PC-9 (cell line): Measurements from ENCODE around the gene HADHA. TPM values are rescaled to one million over a fixed set of nuclear protein-coding genes. Genes with fewer than 3 reads are reported as not detected.

Experiments
- BruUV-seq: library from RNA; stranded (reverse); fragments of 400-500 nt; replicated peaks from 2 replicates; lab custom pipeline; 2021; lab: Mats Ljungman, UMichigan
- CTCF ChIA-PET: fragments of 300-600 bp; sonication (Branson Sonifier 250); formaldehyde crosslinking; loops from one replicate; lab custom pipeline; 2022; ENCODE audit warnings: antibody characterized with exemption; lab: Charles Lee
- POLR2A ChIA-PET: fragments of 300-600 bp; sonication (Branson Sonifier 250); formaldehyde crosslinking; loops from one replicate; lab custom pipeline; 2022; ENCODE audit warnings: antibody characterized with exemption; ENCODE audit not compliant: unreplicated experiment; lab: Charles Lee
- DNase-seq, 2 experiments: peaks; one replicate each; pipeline versions ENCODE4 v3.0.0 to v3.0.0-alpha.2; 2015 to 2022; ENCODE audit warnings: mixed read lengths in 1 of 2
- H2AFZ ChIP-seq: fragments of 200-600 bp; sonication (generic); 2 replicates; pipeline ENCODE4 v1.8.1; 2017; ENCODE audit warnings: antibody characterized with exemption
- H3F3A ChIP-seq: fragments of 200-600 bp; sonication (generic); 2 replicates; pipeline ENCODE4 v1.8.1; 2017; ENCODE audit warnings: antibody characterized with exemption, mild to moderate bottlenecking, low read depth; ENCODE audit not compliant: insufficient read depth
- H3K27ac ChIP-seq: fragments of 200-600 bp; sonication (generic); 2 replicates; pipeline ENCODE4 v1.6.1; 2016; ENCODE audit warnings: mixed run types
- H3K27me3 ChIP-seq: fragments of 200-600 bp; sonication (generic); 2 replicates; pipeline ENCODE4 v1.6.1; 2016; ENCODE audit warnings: low read depth, mixed run types; ENCODE audit not compliant: insufficient read depth
- H3K36me3 ChIP-seq: fragments of 200-600 bp; sonication (generic); 2 replicates; pipeline ENCODE4 v1.6.1; 2016; ENCODE audit warnings: low read depth, mixed run types
- H3K4me1 ChIP-seq: fragments of 200-600 bp; sonication (generic); replicated peaks from 2 replicates; pipeline ENCODE4 v1.6.1; 2016; ENCODE audit warnings: mixed run types; ENCODE audit not compliant: insufficient read depth
- H3K4me2 ChIP-seq: fragments of 200-600 bp; sonication (generic); 2 replicates; pipeline ENCODE4 v1.6.1; 2017; ENCODE audit warnings: mixed run types
- H3K4me3 ChIP-seq: fragments of 200-600 bp; sonication (generic); 2 replicates; pipeline ENCODE4 v1.6.1; 2016; ENCODE audit warnings: mixed run types
- H3K79me2 ChIP-seq: fragments of 200-600 bp; sonication (generic); 2 replicates; pipeline ENCODE4 v1.6.1; 2017; ENCODE audit warnings: low read depth, mixed run types
- H3K9me2 ChIP-seq: fragments of 200-600 bp; sonication (generic); 2 replicates; pipeline ENCODE4 v1.8.1; 2017; ENCODE audit warnings: mild to moderate bottlenecking; ENCODE audit not compliant: insufficient read depth
- H3K9me3 ChIP-seq: fragments of 200-600 bp; sonication (generic); 2 replicates; pipeline ENCODE4 v1.8.1; 2016; ENCODE audit warnings: low read depth; ENCODE audit not compliant: insufficient read depth
- H4K20me1 ChIP-seq: fragments of 200-600 bp; sonication (generic); 2 replicates; pipeline ENCODE4 v1.8.1; 2017; ENCODE audit not compliant: insufficient read depth
- EZH2 ChIP-seq: fragments of 200-600 bp; sonication (generic); IDR thresholded peaks from 2 replicates; pipeline ENCODE4 v1.8.0; 2017; ENCODE audit warnings: antibody characterized with exemption, low read depth
- intact Hi-C: fragments of 100-400 bp; cut with micrococcal nuclease; formaldehyde crosslinking; loops from one replicate; pipeline ENCODE4 v1.10.0; 2022; ENCODE audit not compliant: unreplicated experiment
- total RNA-seq: library from RNA; stranded (reverse); gene quantifications from 2 replicates; pipeline ENCODE4 v1.2.3, GENCODE V29; 2021
- TF ChIP-seq, protein P1 (sequence below): fragments of 200-600 bp; sonication (generic); conservative IDR thresholded peaks from 2 replicates; pipeline ENCODE4 v1.6.1; 2017; ENCODE audit warnings: mixed run types, antibody characterized with exemption, mild to moderate bottlenecking, moderate library complexity

The HADHA gene
- total RNA-seq, 1 experiment from 2014 or later = 129 TPM

DNA sequence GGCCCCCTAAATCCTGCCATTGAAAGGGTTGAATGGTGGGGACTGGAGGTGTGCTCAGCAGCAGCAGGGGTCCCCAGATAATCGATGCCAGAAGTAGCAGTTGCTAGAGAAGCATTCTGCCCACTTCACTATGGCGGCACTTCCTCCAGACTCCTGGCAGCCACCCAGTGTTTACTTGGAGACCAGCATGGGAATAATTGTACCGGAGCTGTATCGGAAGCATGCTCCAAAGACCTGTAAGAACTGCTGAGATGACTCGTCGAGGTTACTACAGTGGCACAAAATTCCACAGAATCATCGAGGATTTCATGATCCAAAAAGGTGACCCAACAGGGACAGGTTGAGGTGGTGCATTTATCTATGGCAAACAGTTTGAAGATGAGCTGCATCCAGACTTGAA is 82.5 kb downstream of the HADHA start:
- H3K4me2 ChIP-seq = no peak overlapping the region
- no peaks in the 10 kb centered on the region for H3K4me1 ChIP-seq
- CTCF ChIA-PET = no interaction called here
- no peaks in the 10 kb centered on the region for H3F3A ChIP-seq
- H2AFZ ChIP-seq = no peak overlapping the region
- no peaks in the 10 kb centered on the region for H3K79me2 ChIP-seq
- intact Hi-C loops = no loop called here
- H4K20me1 ChIP-seq = no peaks in the 10 kb centered on the region
- BruUV-seq = no TSS peak
- no peak overlapping the region for H3K4me3 ChIP-seq
- H3K27ac ChIP-seq = no peak overlapping the region
- no peaks in the 10 kb centered on the region for H3K36me3 ChIP-seq
- POLR2A ChIA-PET = no interaction called here
- no peaks in the 10 kb centered on the region for H3K9me2 ChIP-seq
- no peaks in the 10 kb centered on the region for H3K9me3 ChIP-seq
- no peaks in the 10 kb centered on the region for H3K27me3 ChIP-seq
- TF ChIP-seq EZH2 = no peak
- TF ChIP-seq, protein P1, sequence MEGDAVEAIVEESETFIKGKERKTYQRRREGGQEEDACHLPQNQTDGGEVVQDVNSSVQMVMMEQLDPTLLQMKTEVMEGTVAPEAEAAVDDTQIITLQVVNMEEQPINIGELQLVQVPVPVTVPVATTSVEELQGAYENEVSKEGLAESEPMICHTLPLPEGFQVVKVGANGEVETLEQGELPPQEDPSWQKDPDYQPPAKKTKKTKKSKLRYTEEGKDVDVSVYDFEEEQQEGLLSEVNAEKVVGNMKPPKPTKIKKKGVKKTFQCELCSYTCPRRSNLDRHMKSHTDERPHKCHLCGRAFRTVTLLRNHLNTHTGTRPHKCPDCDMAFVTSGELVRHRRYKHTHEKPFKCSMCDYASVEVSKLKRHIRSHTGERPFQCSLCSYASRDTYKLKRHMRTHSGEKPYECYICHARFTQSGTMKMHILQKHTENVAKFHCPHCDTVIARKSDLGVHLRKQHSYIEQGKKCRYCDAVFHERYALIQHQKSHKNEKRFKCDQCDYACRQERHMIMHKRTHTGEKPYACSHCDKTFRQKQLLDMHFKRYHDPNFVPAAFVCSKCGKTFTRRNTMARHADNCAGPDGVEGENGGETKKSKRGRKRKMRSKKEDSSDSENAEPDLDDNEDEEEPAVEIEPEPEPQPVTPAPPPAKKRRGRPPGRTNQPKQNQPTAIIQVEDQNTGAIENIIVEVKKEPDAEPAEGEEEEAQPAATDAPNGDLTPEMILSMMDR = no peak
- DNase-seq = no peak

GRCh38 chr2:26157580-26157979 is 86.9 kb downstream of the HADHA start:
- intact Hi-C loops = no loop called here
- Histone ChIP-seq H3K9me3 (0 out of 2 replicates have a peak, but pooled peaks cover 7% of the 10 kb centered on the region), H3K79me2 (no peaks in the 10 kb centered on the region), H3K27ac (no peak overlapping the region), H3K4me1 (no peaks in the 10 kb centered on the region), H2AFZ (no peak overlapping the region), H3K9me2 (no peaks in the 10 kb centered on the region), H3K4me2 (no peak overlapping the region), H3K36me3 (no peaks in the 10 kb centered on the region), H3K27me3 (no peaks in the 10 kb centered on the region), H3F3A (no peaks in the 10 kb centered on the region), H4K20me1 (no peaks in the 10 kb centered on the region), H3K4me3 (no peak overlapping the region)
- no peak for DNase-seq
- POLR2A ChIA-PET = interaction anchor here (0.6 kb wide), 1 partner anchor 350 kb away, joined by 4 read pairs; no protein-coding TSS in a partner anchor
- BruUV-seq = no TSS peak
- TF ChIP-seq, protein P1 = no peak
- TF ChIP-seq EZH2 = no peak
- CTCF ChIA-PET = no interaction called here

DNA sequence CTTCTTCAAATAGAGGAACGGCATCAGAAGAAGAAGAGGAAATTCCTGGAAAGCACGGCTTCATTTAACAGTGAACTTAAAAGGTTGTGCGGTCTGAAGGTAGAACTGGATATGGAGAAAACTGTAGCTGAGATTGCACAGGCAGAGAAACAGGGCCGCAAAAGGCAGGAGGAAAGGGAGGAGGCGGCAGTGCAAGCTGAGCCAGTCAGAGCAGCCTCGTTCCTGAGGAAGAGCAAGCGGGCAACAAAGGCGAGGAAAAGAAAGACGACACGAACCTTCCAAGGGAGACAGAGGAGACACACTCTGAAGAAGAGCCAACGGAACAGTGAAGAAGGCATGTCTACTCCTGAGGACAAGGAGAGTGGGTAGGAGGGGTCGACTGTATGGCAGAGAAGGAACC is 94.2 kb downstream of the HADHA start:
- intact Hi-C loops = no loop called here
- Histone ChIP-seq H3K4me3 (no peak overlapping the region), H3K36me3 (no peaks in the 10 kb centered on the region), H3K27me3 (no peaks in the 10 kb centered on the region), H3K4me1 (0 out of 2 replicates have a peak, but pooled peaks cover under 1% of the 10 kb centered on the region), H3K79me2 (no peaks in the 10 kb centered on the region), H3F3A (no peaks in the 10 kb centered on the region), H3K4me2 (no peak overlapping the region), H3K9me2 (no peaks in the 10 kb centered on the region), H3K27ac (no peak overlapping the region), H2AFZ (no peak overlapping the region), H4K20me1 (no peaks in the 10 kb centered on the region), H3K9me3 (0 out of 2 replicates have a peak, but pooled peaks cover 7% of the 10 kb centered on the region)
- ChIA-PET CTCF (interaction anchor here (0.6 kb wide), 1 partner anchor 15 kb away, joined by 4 read pairs; no protein-coding TSS in a partner anchor), POLR2A (interaction anchor here (0.6 kb wide), 1 partner anchor 523 kb away, joined by 4 read pairs; no protein-coding TSS in a partner anchor)
- no TSS peak for BruUV-seq
- TF ChIP-seq, protein P1 = no peak
- no peak for TF ChIP-seq EZH2
- DNase-seq = no peak
